HUES48 (cell line): Measurements from ENCODE around the gene FNDC5.

Experiments used
- H3K27ac ChIP-seq: one replicate; pipeline ENCODE4 v1.7.0; 2013; ENCODE audit warnings: low read depth, low read length, inconsistent platforms
- H3K27me3 ChIP-seq: 2 replicates; pipeline ENCODE4 v1.6.1; 2013; ENCODE audit warnings: mild to moderate bottlenecking, low read length; ENCODE audit not compliant: control insufficient read depth, insufficient read depth
- H3K36me3 ChIP-seq: 2 replicates; pipeline ENCODE4 v1.6.1; 2013; ENCODE audit warnings: low read length; ENCODE audit not compliant: control insufficient read depth, insufficient read depth
- H3K4me1 ChIP-seq: 2 replicates; pipeline ENCODE4 v1.6.1; 2013; ENCODE audit warnings: mild to moderate bottlenecking, low read length; ENCODE audit not compliant: control insufficient read depth, insufficient read depth
- H3K4me3 ChIP-seq: 2 replicates; pipeline ENCODE4 v1.5.1; 2013; ENCODE audit warnings: mild to moderate bottlenecking, low read depth, low read length
- H3K9ac ChIP-seq: 2 replicates; pipeline ENCODE4 v1.6.1; 2013; ENCODE audit warnings: mild to moderate bottlenecking, low read depth, low read length, moderate library complexity
- H3K9me3 ChIP-seq: 2 replicates; pipeline ENCODE4 v1.6.1; 2013; ENCODE audit warnings: low read length; ENCODE audit not compliant: control insufficient read depth, insufficient read depth

Gene FNDC5

GRCh38 chr1:32863218-32863880 lies 7.4 kb downstream of the FNDC5 start:
- H3K27me3 ChIP-seq, result 0 out of 2 replicates have a peak, but pooled peaks cover under 1% of the 10 kb centered on the region

GRCh38 chr1:32861904-32862695 lies 8.6 kb downstream of the FNDC5 start:
- Histone ChIP-seq H3K9ac (no peak overlapping the region), H3K4me1 (no peaks in the 10 kb centered on the region), H3K9me3 (no peaks in the 10 kb centered on the region), H3K27me3 (no peaks in the 10 kb centered on the region), H3K27ac (no peak overlapping the region), H3K4me3 (no peak overlapping the region), H3K36me3 (peaks cover 27% of the 10 kb centered on the region)

More at GRCh38 chr1:32863218-32863880, 7.4 kb downstream of the FNDC5 start:
- Histone ChIP-seq H3K4me1 (no peaks in the 10 kb centered on the region), H3K27ac (no peak overlapping the region), H3K9ac (no peak overlapping the region), H3K4me3 (no peak overlapping the region), H3K36me3 (peaks cover 16% of the 10 kb centered on the region; the same call in 1 of the 2 replicates), H3K9me3 (no peaks in the 10 kb centered on the region)

GRCh38 chr1:32860566-32860965 lies 10.1 kb downstream of the FNDC5 start:
- H3K4me3 ChIP-seq, result no peak overlapping the region
- peaks cover 43% of the 10 kb centered on the region for H3K36me3 ChIP-seq
- no peak overlapping the region for H3K9ac ChIP-seq
- H3K27me3 ChIP-seq, result no peaks in the 10 kb centered on the region
- no peaks in the 10 kb centered on the region for H3K9me3 ChIP-seq
- no peak overlapping the region for H3K27ac ChIP-seq
- H3K4me1 ChIP-seq, result no peaks in the 10 kb centered on the region

- no peaks in the 10 kb centered on the region for H3K9me3 ChIP-seq
- no peak overlapping the region for H3K4me3 ChIP-seq
- no peak overlapping the region for H3K27ac ChIP-seq
- H3K36me3 ChIP-seq, result peaks cover 49% of the 10 kb centered on the region
- H3K27me3 ChIP-seq, result no peaks in the 10 kb centered on the region
- H3K9ac ChIP-seq, result no peak overlapping the region
- H3K4me1 ChIP-seq, result no peaks in the 10 kb centered on the region
Measured at GRCh38 chr1:32859915-32860314, 10.8 kb downstream of the FNDC5 start.

- Histone ChIP-seq H3K4me3 (no peak overlapping the region), H3K9ac (no peak overlapping the region), H3K36me3 (peaks cover 59% of the 10 kb centered on the region), H3K4me1 (no peaks in the 10 kb centered on the region), H3K9me3 (no peaks in the 10 kb centered on the region), H3K27me3 (no peaks in the 10 kb centered on the region), H3K27ac (no peak overlapping the region)
Measured at GRCh38 chr1:32858791-32859190, 11.9 kb downstream of the FNDC5 start.

- no peak overlapping the region for H3K9ac ChIP-seq
- no peak overlapping the region for H3K27ac ChIP-seq
- no peaks in the 10 kb centered on the region for H3K9me3 ChIP-seq
- peaks cover 60% of the 10 kb centered on the region for H3K36me3 ChIP-seq
- no peak overlapping the region for H3K4me3 ChIP-seq
- no peaks in the 10 kb centered on the region for H3K27me3 ChIP-seq
- H3K4me1 ChIP-seq, result no peaks in the 10 kb centered on the region
Measured at GRCh38 chr1:32858136-32858535, 12.6 kb downstream of the FNDC5 start.

GRCh38 chr1:32855861-32856617 lies 14.7 kb downstream of the FNDC5 start:
- Histone ChIP-seq H3K36me3 (peaks cover 61% of the 10 kb centered on the region), H3K27ac (no peak overlapping the region)

GRCh38 chr1:32848354-32849063 lies 22.2 kb downstream of the FNDC5 start:
- H3K27ac ChIP-seq, result no peak overlapping the region
- no peak overlapping the region for H3K9ac ChIP-seq
- peaks cover 39% of the 10 kb centered on the region for H3K36me3 ChIP-seq
- H3K4me1 ChIP-seq, result no peaks in the 10 kb centered on the region
- H3K4me3 ChIP-seq, result no peak overlapping the region
- no peaks in the 10 kb centered on the region for H3K27me3 ChIP-seq
- no peaks in the 10 kb centered on the region for H3K9me3 ChIP-seq

More at GRCh38 chr1:32855861-32856617, 14.7 kb downstream of the FNDC5 start:
- Histone ChIP-seq H3K4me3 (no peak overlapping the region), H3K9ac (no peak overlapping the region), H3K27me3 (no peaks in the 10 kb centered on the region), H3K4me1 (no peaks in the 10 kb centered on the region), H3K9me3 (no peaks in the 10 kb centered on the region)

- no peak overlapping the region for H3K4me3 ChIP-seq
- H3K4me1 ChIP-seq, result no peaks in the 10 kb centered on the region
- no peak overlapping the region for H3K27ac ChIP-seq
- no peaks in the 10 kb centered on the region for H3K27me3 ChIP-seq
- H3K9ac ChIP-seq, result no peak overlapping the region
- H3K9me3 ChIP-seq, result no peaks in the 10 kb centered on the region
- H3K36me3 ChIP-seq, result peaks cover 96% of the 10 kb centered on the region
Measured at GRCh38 chr1:32831878-32832277, 38.8 kb downstream of the FNDC5 start.

- Histone ChIP-seq H3K27ac (no peak overlapping the region), H3K36me3 (peaks cover 98% of the 10 kb centered on the region), H3K9ac (no peak overlapping the region), H3K9me3 (no peaks in the 10 kb centered on the region), H3K27me3 (no peaks in the 10 kb centered on the region), H3K4me3 (no peak overlapping the region), H3K4me1 (no peaks in the 10 kb centered on the region)
Measured at GRCh38 chr1:32830092-32830852, 40.4 kb downstream of the FNDC5 start.
